WTC11 (cell line): ENCODE data around the gene YAP1.
"Not testable (repeated sequence)": the region's sequence is repeated elsewhere in the genome, so short reads cannot be mapped to it uniquely, and the experiment has no call there.

Experiments used
- ATF2 ChIP-seq: sonication (generic); formaldehyde crosslinking; IDR thresholded peaks from 2 replicates; pipeline ENCODE4 v1.8.1; 2022; ENCODE audit warnings: low read depth, missing genetic modification reagents, borderline replicate concordance
- CREM ChIP-seq: sonication (generic); formaldehyde crosslinking; IDR thresholded peaks from 2 replicates; pipeline ENCODE4 v1.8.1; 2022; ENCODE audit warnings: mild to moderate bottlenecking, missing genetic modification reagents, moderate library complexity
- CTCF ChIP-seq: fragments of 200-600 bp; IDR thresholded peaks from 2 replicates; pipeline ENCODE4 v1.8.0; 2022; ENCODE audit warnings: antibody characterized with exemption
- E2F4 ChIP-seq: sonication (generic); formaldehyde crosslinking; IDR thresholded peaks from 2 replicates; pipeline ENCODE4 v1.8.1; 2022; ENCODE audit warnings: low read depth, mild to moderate bottlenecking, moderate library complexity, missing genetic modification reagents, borderline replicate concordance
- FOXK1 ChIP-seq: sonication (generic); formaldehyde crosslinking; IDR thresholded peaks from 2 replicates; pipeline ENCODE4 v1.8.0; 2022; ENCODE audit warnings: mild to moderate bottlenecking, moderate library complexity, missing genetic modification reagents
- JUN ChIP-seq: sonication (generic); formaldehyde crosslinking; IDR thresholded peaks from 2 replicates; pipeline ENCODE4 v1.8.0; 2023; ENCODE audit warnings: mild to moderate bottlenecking, missing genetic modification reagents
- MLX ChIP-seq: sonication (generic); formaldehyde crosslinking; IDR thresholded peaks from 2 replicates; pipeline ENCODE4 v1.8.1; 2023; ENCODE audit warnings: mild to moderate bottlenecking, missing genetic modification reagents, moderate library complexity
- TEAD4 ChIP-seq: sonication (generic); formaldehyde crosslinking; IDR thresholded peaks from 2 replicates; pipeline ENCODE4 v1.8.0; 2022; ENCODE audit warnings: mild to moderate bottlenecking, missing genetic modification reagents
- USF1 ChIP-seq: sonication (generic); formaldehyde crosslinking; IDR thresholded peaks from 2 replicates; pipeline ENCODE4 v1.8.0; 2022; ENCODE audit warnings: mild to moderate bottlenecking, missing genetic modification reagents
- ZBTB21 ChIP-seq: sonication (generic); formaldehyde crosslinking; IDR thresholded peaks from 2 replicates; pipeline ENCODE4 v1.8.1; 2023; ENCODE audit warnings: mild to moderate bottlenecking, missing genetic modification reagents, borderline replicate concordance
- TF ChIP-seq, protein P1 (sequence below): sonication (generic); formaldehyde crosslinking; IDR thresholded peaks from 2 replicates; pipeline ENCODE4 v1.8.0; 2023; ENCODE audit warnings: mild to moderate bottlenecking, missing genetic modification reagents
- TF ChIP-seq, protein P2 (sequence below): sonication (generic); formaldehyde crosslinking; IDR thresholded peaks from 2 replicates; pipeline ENCODE4 v1.8.0; 2023; ENCODE audit warnings: missing genetic modification reagents
- TF ChIP-seq, protein P3 (sequence below): sonication (generic); formaldehyde crosslinking; IDR thresholded peaks from 2 replicates; pipeline ENCODE4 v1.8.0; 2022; ENCODE audit warnings: mild to moderate bottlenecking, missing genetic modification reagents
- TF ChIP-seq, protein P4 (sequence below): sonication (generic); formaldehyde crosslinking; IDR thresholded peaks from 2 replicates; pipeline ENCODE4 v1.8.0; 2022; ENCODE audit warnings: mild to moderate bottlenecking, missing genetic modification reagents

GRCh38 chr11:102264704-102265103 is 154.5 kb downstream of the YAP1 start:
- TF ChIP-seq CTCF; ATF2 (CRISPR knock-in tag); E2F4 (CRISPR knock-in tag); MLX; FOXK1 (CRISPR knock-in tag); CREM; JUN; USF1 (CRISPR knock-in tag); TEAD4 (CRISPR knock-in tag); ZBTB21 (CRISPR knock-in tag): not testable (repeated sequence)
- TF ChIP-seq, protein P1, sequence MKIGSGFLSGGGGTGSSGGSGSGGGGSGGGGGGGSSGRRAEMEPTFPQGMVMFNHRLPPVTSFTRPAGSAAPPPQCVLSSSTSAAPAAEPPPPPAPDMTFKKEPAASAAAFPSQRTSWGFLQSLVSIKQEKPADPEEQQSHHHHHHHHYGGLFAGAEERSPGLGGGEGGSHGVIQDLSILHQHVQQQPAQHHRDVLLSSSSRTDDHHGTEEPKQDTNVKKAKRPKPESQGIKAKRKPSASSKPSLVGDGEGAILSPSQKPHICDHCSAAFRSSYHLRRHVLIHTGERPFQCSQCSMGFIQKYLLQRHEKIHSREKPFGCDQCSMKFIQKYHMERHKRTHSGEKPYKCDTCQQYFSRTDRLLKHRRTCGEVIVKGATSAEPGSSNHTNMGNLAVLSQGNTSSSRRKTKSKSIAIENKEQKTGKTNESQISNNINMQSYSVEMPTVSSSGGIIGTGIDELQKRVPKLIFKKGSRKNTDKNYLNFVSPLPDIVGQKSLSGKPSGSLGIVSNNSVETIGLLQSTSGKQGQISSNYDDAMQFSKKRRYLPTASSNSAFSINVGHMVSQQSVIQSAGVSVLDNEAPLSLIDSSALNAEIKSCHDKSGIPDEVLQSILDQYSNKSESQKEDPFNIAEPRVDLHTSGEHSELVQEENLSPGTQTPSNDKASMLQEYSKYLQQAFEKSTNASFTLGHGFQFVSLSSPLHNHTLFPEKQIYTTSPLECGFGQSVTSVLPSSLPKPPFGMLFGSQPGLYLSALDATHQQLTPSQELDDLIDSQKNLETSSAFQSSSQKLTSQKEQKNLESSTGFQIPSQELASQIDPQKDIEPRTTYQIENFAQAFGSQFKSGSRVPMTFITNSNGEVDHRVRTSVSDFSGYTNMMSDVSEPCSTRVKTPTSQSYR (CRISPR knock-in tag) = not testable (repeated sequence)
- TF ChIP-seq, protein P2, sequence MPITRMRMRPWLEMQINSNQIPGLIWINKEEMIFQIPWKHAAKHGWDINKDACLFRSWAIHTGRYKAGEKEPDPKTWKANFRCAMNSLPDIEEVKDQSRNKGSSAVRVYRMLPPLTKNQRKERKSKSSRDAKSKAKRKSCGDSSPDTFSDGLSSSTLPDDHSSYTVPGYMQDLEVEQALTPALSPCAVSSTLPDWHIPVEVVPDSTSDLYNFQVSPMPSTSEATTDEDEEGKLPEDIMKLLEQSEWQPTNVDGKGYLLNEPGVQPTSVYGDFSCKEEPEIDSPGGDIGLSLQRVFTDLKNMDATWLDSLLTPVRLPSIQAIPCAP (CRISPR knock-in tag) = not testable (repeated sequence)
- TF ChIP-seq, protein P3, sequence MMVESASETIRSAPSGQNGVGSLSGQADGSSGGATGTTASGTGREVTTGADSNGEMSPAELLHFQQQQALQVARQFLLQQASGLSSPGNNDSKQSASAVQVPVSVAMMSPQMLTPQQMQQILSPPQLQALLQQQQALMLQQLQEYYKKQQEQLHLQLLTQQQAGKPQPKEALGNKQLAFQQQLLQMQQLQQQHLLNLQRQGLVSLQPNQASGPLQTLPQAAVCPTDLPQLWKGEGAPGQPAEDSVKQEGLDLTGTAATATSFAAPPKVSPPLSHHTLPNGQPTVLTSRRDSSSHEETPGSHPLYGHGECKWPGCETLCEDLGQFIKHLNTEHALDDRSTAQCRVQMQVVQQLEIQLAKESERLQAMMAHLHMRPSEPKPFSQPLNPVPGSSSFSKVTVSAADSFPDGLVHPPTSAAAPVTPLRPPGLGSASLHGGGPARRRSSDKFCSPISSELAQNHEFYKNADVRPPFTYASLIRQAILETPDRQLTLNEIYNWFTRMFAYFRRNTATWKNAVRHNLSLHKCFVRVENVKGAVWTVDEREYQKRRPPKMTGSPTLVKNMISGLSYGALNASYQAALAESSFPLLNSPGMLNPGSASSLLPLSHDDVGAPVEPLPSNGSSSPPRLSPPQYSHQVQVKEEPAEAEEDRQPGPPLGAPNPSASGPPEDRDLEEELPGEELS (CRISPR knock-in tag) = not testable (repeated sequence)
- TF ChIP-seq, protein P4, sequence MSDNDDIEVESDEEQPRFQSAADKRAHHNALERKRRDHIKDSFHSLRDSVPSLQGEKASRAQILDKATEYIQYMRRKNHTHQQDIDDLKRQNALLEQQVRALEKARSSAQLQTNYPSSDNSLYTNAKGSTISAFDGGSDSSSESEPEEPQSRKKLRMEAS (CRISPR knock-in tag) = not testable (repeated sequence)
